OCI-LY3 (cell line): ENCODE data around the gene GH1.
A peak's percentile ranks its signal among the peaks of the same experiment; 100 is the strongest.
"Not testable (repeated sequence)": the region's sequence is repeated elsewhere in the genome, so short reads cannot be mapped to it uniquely, and the experiment has no call there.

ENCODE experiments used
- H2AFZ ChIP-seq: fragments of 200-600, 300-600 bp; shearing (Covaris generic); 2 replicates; pipeline ENCODE4 v1.6.0; 2014; ENCODE audit warnings: antibody characterized with exemption, low read depth, low read length
- H3K27ac ChIP-seq: fragments of 200-600, 300-600 bp; sonication (generic); 2 replicates; pipeline ENCODE4 v1.5.1; 2014; ENCODE audit warnings: mild to moderate bottlenecking, low read length, moderate library complexity, mixed read lengths
- H3K27me3 ChIP-seq: fragments of 200-600, 300-600 bp; sonication (generic); 2 replicates; pipeline ENCODE4 v1.6.1; 2014; ENCODE audit warnings: low read depth, low read length, mixed read lengths
- H3K36me3 ChIP-seq: fragments of 200-600, 300-600 bp; sonication (generic); replicated peaks from 2 replicates; pipeline ENCODE3; 2014; ENCODE audit warnings: low read depth, low read length, mixed read lengths
- H3K4me1 ChIP-seq: fragments of 300-600, 200-600 bp; sonication (generic); 2 replicates; pipeline ENCODE4 v1.6.1; 2014; ENCODE audit warnings: low read length, mixed read lengths
- H3K4me2 ChIP-seq: fragments of 200-600, 300-600 bp; sonication (generic); 2 replicates; pipeline ENCODE4 v1.6.1; 2014; ENCODE audit warnings: low read length, mixed read lengths
- H3K4me3 ChIP-seq: fragments of 300-600, 200-600 bp; sonication (generic); 2 replicates; pipeline ENCODE4 v1.5.1; 2014; ENCODE audit warnings: antibody characterized with exemption, mild to moderate bottlenecking, low read length, moderate library complexity
- H3K79me2 ChIP-seq: fragments of 300-600, 200-600 bp; shearing (Covaris generic); 2 replicates; pipeline ENCODE4 v1.6.1; 2014; ENCODE audit warnings: mild to moderate bottlenecking, low read length, mixed read lengths
- H3K9ac ChIP-seq: fragments of 300-600, 200-600 bp; shearing (Covaris generic); 2 replicates; pipeline ENCODE4 v1.6.0; 2014; ENCODE audit warnings: mild to moderate bottlenecking, low read length, moderate library complexity
- H3K9me3 ChIP-seq: fragments of 200-600, 300-600 bp; shearing (Covaris generic); 2 replicates; pipeline ENCODE4 v1.6.1; 2014; ENCODE audit warnings: low read length, mixed read lengths; ENCODE audit not compliant: insufficient read depth
- H4K20me1 ChIP-seq: fragments of 200-600, 300-600 bp; sonication (generic); 2 replicates; pipeline ENCODE4 v1.6.1; 2016; ENCODE audit warnings: low read length, mixed read lengths; ENCODE audit not compliant: insufficient read depth
- CTCF ChIP-seq: fragments of 200-600, 300-600 bp; sonication (generic); IDR thresholded peaks from 2 replicates; pipeline ENCODE4 v1.5.1; 2014; ENCODE audit warnings: antibody characterized with exemption, low read length, low read depth
- EZH2phosphoT487 ChIP-seq: fragments of 200-600 bp; shearing (Covaris generic); IDR thresholded peaks from 2 replicates; pipeline ENCODE4 v1.6.1; 2018; ENCODE audit warnings: antibody characterized with exemption, mixed run types, low read depth

The GH1 gene

GRCh38 chr17:63927464-63928171 lies 9.0 kb upstream of the GH1 start:
- peaks cover 79% of the 10 kb centered on the region for H3K4me1 ChIP-seq
- peak overlapping the region; percentile 50 for H3K9ac ChIP-seq
- peak overlapping the region; percentile 55 for H3K4me2 ChIP-seq
- peaks cover 16% of the 10 kb centered on the region; the same call in 1 of the 2 replicates for H4K20me1 ChIP-seq
- no peak for TF ChIP-seq CTCF
- no peak for TF ChIP-seq EZH2phosphoT487
- H3K79me2 ChIP-seq: peaks cover 29% of the 10 kb centered on the region
- no peaks in the 10 kb centered on the region; the same call in 1 of the 2 replicates for H3K9me3 ChIP-seq
- H3K36me3 ChIP-seq: peaks cover 38% of the 10 kb centered on the region
- no peaks in the 10 kb centered on the region for H3K27me3 ChIP-seq
- peak overlapping the region; percentile 12; the same call in 1 of the 2 replicates for H3K4me3 ChIP-seq
- peak overlapping the region; percentile 94 for H3K27ac ChIP-seq
- no peak overlapping the region for H2AFZ ChIP-seq

GRCh38 chr17:63926164-63926563 lies 7.5 kb upstream of the GH1 start:
- H3K79me2 ChIP-seq: peaks cover 16% of the 10 kb centered on the region
- H3K27ac ChIP-seq: peak overlapping the region; percentile 94
- H2AFZ ChIP-seq: no peak overlapping the region
- H3K4me2 ChIP-seq: peak overlapping the region; percentile 36
- H3K36me3 ChIP-seq: peaks cover 38% of the 10 kb centered on the region
- H3K27me3 ChIP-seq: no peaks in the 10 kb centered on the region
- no peak overlapping the region for H3K4me3 ChIP-seq
- no peaks in the 10 kb centered on the region; the same call in 1 of the 2 replicates for H3K9me3 ChIP-seq
- peaks cover 89% of the 10 kb centered on the region for H3K4me1 ChIP-seq
- H3K9ac ChIP-seq: peak overlapping the region; percentile 42
- H4K20me1 ChIP-seq: peaks cover 16% of the 10 kb centered on the region; the same call in 1 of the 2 replicates
- TF ChIP-seq EZH2phosphoT487 (no peak), CTCF (no peak)

- H3K4me2 ChIP-seq: peak overlapping the region; percentile 36
- TF ChIP-seq EZH2phosphoT487: no peak
- TF ChIP-seq CTCF: no peak
- H3K36me3 ChIP-seq: peaks cover 32% of the 10 kb centered on the region
- H3K27me3 ChIP-seq: no peaks in the 10 kb centered on the region
- H3K9ac ChIP-seq: peak overlapping the region; percentile 42
- peaks cover 90% of the 10 kb centered on the region for H3K4me1 ChIP-seq
- H3K27ac ChIP-seq: peak overlapping the region; percentile 94
- no peak overlapping the region for H2AFZ ChIP-seq
- H3K4me3 ChIP-seq: no peak overlapping the region
- H3K79me2 ChIP-seq: peaks cover 11% of the 10 kb centered on the region
- peaks cover 11% of the 10 kb centered on the region; the same call in 1 of the 2 replicates for H4K20me1 ChIP-seq
- no peaks in the 10 kb centered on the region; the same call in 1 of the 2 replicates for H3K9me3 ChIP-seq
Observed at GRCh38 chr17:63925615-63926014, 7.0 kb upstream of the GH1 start.

- not testable (repeated sequence) for H3K79me2 ChIP-seq, H3K9me3 ChIP-seq, H3K27me3 ChIP-seq, H4K20me1 ChIP-seq, H2AFZ ChIP-seq, H3K36me3 ChIP-seq
- peak overlapping the region; percentile 81 for H3K27ac ChIP-seq
- peak overlapping the region; percentile 60 for H3K4me3 ChIP-seq
- peak overlapping the region; percentile 41; the same call in 1 of the 2 replicates for H3K9ac ChIP-seq
- peaks cover 78% of the 10 kb centered on the region for H3K4me1 ChIP-seq
- H3K4me2 ChIP-seq: peak overlapping the region; percentile 72
Observed at GRCh38 chr17:63922402-63922801, 3.8 kb upstream of the GH1 start.

- peaks cover 70% of the 10 kb centered on the region for H3K4me1 ChIP-seq
- not testable (repeated sequence) for H3K27me3 ChIP-seq, H3K9ac ChIP-seq, H4K20me1 ChIP-seq, H3K36me3 ChIP-seq, H3K79me2 ChIP-seq, H3K9me3 ChIP-seq, H2AFZ ChIP-seq, H3K4me3 ChIP-seq
- peak overlapping the region; percentile 50 for H3K4me2 ChIP-seq
- H3K27ac ChIP-seq: peak overlapping the region; percentile 41; the same call in 1 of the 2 replicates
Observed at GRCh38 chr17:63920779-63921178, 2.1 kb upstream of the GH1 start.

- H2AFZ ChIP-seq, H3K27ac ChIP-seq, H3K9me3 ChIP-seq, H3K9ac ChIP-seq, H3K36me3 ChIP-seq, H3K27me3 ChIP-seq, H3K79me2 ChIP-seq, H4K20me1 ChIP-seq: not testable (repeated sequence)
- H3K4me2 ChIP-seq: peak overlapping the region; percentile 95
- peaks cover 69% of the 10 kb centered on the region for H3K4me1 ChIP-seq
- peak overlapping the region; percentile 75 for H3K4me3 ChIP-seq
Observed at GRCh38 chr17:63920050-63920449, 1.4 kb upstream of the GH1 start.
